NK-92 treated with Interleukin-12 subunit alpha and Interleukin-12 subunit beta, amount 100 ng/mL, for 24 hours (cell line): ENCODE measurements around the gene CORO2B.
"Not testable (repeated sequence)": the region's sequence is repeated elsewhere in the genome, so short reads cannot be mapped to it uniquely, and the experiment has no call there.

Experiments used
- DNase-seq: peaks from one replicate; lab custom pipeline; 2025; lab: John Stamatoyannopoulos, UW

The CORO2B gene

DNA sequence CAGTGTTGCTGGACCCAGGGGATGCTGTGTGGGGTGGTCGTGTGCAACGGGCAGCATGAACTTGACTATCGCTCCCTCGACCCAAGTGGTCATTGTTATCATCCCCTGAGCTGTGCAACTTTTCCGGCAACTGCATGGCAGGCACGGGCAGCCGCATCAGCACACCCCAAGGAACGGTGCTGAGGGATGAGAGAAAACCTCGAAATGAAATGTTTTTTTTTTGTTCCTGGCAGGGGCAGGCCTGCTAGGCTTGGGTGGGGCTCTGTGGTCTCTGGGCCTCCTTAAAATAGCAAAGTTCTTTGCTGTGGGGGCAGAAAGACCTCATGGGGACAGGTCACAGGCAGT is 51.4 kb downstream of the CORO2B start:
- no peak for DNase-seq

DNA sequence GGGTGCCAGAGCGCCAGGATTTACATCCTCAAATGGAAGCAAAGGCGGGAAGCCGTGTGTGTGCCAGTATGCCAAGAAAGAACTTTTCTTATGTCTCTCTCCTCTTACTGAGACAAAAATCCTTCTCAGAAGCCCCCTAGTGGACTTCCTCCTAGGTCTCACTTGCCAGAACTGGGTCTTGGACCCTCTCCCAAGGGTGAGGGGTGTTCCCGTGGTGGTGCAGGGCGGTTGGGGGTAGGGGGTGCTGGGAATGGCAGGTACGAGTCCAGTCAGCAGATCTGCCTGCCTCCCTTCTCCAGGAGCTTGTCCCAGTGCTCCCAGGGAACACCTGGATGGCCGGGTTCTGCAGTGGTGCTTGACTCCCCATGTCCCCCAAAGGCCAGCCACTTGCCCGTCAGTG is 52.0 kb downstream of the CORO2B start:
- no peak for DNase-seq

- no peak for DNase-seq
These were observed 52.8 kb downstream of the CORO2B start for GRCh38 chr15:68631601-68632051.

DNA sequence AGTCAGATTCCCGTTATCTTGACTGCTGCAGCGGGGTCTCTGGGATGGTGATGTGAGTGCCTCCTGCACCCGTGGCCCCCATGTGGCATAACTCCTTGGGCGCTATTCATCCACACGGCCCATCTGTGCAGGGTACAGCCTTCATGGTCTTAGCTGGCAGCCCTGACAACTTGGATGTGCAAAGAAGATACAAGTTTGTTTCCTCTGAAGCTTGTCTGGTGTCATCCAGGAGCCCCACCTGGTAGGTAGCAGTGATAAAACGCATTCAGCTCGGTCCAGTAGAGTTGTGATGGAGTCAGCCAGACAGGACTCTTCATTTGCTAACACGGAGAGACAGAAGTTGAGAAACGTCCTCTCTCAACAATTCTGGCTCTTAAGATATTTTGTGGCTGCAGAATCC is 53.3 kb downstream of the CORO2B start:
- DNase-seq = no peak

DNA sequence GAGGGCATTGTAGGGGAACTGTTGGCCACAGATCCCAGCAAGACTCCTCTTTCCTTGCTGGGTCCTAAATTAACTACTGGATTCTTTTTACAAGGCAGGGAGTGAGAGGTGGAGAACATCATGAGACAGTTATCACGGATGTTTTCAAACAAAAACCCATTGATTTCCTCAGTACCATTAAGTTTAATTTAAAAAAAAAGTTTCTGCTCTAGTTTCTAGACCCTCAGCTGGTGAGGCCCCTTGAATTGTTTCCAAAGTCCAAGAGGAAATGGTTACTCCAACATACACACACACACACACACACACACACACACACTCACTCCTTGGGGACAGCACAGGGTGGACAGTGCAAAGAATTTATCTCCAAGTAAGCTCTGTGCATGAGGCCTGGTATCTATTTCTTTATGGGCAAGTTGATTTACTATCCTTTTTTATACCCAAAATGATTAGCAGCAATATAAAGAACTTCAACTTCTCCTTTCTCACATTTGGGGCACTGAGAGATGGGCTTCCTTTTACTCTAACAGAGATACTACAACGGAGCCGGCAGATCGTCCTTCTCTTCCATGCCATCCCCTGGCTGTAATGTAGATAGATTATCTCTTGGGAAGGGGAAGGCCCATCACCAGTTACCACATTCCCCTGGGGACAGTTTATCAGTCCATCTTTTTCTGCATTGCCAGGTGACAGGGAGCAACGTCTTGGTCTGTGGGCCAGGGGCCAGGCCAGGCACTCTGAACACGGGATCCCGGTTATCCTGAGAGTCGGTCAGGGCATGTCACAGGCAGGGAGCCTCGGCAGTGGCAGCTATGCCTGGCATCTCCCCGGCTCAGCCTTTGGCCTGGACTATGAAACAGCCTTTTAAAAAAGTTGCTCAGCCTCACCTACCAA is 54.7 kb downstream of the CORO2B start:
- DNase-seq = no peak

DNA sequence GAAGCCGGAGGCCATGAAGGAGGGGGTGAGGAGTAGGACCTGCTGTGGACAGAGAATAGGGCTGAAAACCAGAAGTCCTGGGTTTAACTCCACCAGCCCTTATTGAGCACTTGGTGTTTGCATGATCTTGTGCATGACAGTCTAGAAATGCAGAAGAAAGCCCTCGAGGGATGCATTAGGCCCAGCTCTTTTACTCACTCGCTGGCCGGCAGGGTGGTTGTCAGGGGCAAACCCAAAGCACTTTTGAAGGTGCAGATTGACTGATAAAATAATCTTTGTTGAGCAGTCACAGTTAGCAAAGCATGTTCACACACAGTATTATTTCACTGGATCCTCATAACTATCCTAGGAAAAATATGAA is 55.3 kb downstream of the CORO2B start:
- no peak for DNase-seq

GRCh38 chr15:68634531-68634930 is 55.7 kb downstream of the CORO2B start:
- DNase-seq = no peak

- no peak for DNase-seq
These were observed 56.3 kb downstream of the CORO2B start for GRCh38 chr15:68635141-68635540.

- no peak for DNase-seq
These were observed 57.5 kb downstream of the CORO2B start for GRCh38 chr15:68636256-68636655.

GRCh38 chr15:68637767-68638404 is 59.1 kb downstream of the CORO2B start:
- no peak for DNase-seq

DNA sequence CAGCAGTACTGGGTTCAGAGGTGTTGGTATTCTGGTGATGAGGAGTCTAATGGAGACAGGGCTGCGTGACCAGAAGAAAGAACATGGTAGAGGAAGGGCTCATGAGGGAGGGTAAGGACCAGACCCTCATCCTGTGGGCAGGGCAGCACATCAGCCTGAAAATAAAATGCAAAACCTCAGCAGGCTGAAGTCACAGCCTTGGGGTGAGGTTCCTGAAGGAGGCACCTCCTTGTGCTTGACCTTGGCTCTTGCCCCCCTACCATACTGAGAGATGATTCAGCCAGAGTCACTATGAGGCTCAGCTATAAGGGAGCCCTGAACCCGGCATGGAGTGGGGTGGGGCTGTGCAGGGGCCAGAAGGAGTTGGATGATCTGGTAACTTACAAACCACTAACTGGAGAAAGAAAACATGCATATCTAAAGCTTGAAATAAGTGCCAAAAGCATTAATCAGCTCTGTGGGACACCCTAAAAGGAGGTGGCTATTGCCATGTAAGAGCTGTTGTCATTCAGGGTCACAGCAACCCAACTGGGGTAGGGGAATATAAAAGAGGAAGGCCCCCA is 60.2 kb downstream of the CORO2B start:
- no peak for DNase-seq

GRCh38 chr15:68639926-68640600 is 61.3 kb downstream of the CORO2B start:
- no peak for DNase-seq

GRCh38 chr15:68640791-68641331 is 62.1 kb downstream of the CORO2B start:
- no peak for DNase-seq

- no peak for DNase-seq
These were observed 62.6 kb downstream of the CORO2B start for GRCh38 chr15:68641376-68641775.

- DNase-seq = no peak
These were observed 63.7 kb downstream of the CORO2B start for GRCh38 chr15:68642491-68642845.

DNA sequence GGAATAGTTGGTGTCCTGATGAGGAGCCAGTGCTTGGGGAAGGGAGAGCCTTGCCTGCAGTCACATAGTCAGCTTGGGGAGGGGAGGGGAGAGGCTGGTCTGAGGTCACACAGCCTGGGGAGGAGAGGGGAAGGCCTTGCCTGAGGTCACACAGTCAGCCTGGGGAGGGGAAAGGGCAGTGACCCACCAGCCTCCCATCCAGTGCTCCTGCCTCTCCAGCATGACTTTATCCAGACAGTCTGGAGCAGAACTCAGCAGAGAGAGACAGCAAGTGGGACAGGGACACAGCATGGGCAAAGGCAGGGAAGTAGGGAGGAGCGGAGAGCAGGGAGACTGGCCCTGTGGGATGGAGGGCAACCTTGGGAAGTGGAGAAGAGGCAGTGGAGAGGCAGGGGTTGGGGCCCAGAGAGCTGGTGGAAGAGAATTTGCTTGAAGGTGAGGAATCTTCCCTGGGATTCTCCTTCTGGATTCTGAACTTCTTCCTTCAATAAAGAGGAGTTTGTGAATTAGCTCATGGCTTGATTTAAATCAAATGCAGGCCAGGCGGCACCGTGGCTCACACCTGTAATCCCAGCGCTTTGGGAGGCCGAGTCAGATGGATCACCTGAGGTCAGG is 64.5 kb downstream of the CORO2B start:
- DNase-seq = no peak

- no peak for DNase-seq
These were observed 65.5 kb downstream of the CORO2B start for GRCh38 chr15:68644083-68644904.

GRCh38 chr15:68644996-68645395 is 66.2 kb downstream of the CORO2B start:
- no peak for DNase-seq

GRCh38 chr15:68646156-68646555 is 67.4 kb downstream of the CORO2B start:
- no peak for DNase-seq

DNA sequence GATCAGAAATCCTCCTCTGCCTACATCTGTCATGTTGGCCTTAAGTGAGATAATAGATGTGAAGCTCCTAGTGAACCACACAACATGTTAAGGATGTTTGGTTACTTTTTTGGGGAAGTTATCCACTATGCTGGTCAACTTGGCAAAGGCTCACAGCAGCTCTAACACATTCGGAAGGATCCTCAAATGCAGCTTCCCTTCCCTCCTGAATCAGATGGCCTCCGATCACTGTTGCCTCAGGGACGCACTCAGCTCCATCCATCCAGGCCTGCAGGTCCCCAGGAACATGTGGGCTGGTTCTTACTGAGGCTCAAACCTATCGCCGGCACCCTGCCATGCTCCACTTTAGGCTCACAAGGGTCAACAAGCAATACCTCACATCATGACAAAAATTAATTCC is 67.9 kb downstream of the CORO2B start:
- no peak for DNase-seq

- DNase-seq = not testable (repeated sequence)
These were observed 68.6 kb downstream of the CORO2B start for GRCh38 chr15:68647361-68647760.
